ENCODE data around the gene PANK2.
"Not testable (repeated sequence)": the region's sequence is repeated elsewhere in the genome, so short reads cannot be mapped to it uniquely, and the experiment has no call there.

Gene PANK2

DNA sequence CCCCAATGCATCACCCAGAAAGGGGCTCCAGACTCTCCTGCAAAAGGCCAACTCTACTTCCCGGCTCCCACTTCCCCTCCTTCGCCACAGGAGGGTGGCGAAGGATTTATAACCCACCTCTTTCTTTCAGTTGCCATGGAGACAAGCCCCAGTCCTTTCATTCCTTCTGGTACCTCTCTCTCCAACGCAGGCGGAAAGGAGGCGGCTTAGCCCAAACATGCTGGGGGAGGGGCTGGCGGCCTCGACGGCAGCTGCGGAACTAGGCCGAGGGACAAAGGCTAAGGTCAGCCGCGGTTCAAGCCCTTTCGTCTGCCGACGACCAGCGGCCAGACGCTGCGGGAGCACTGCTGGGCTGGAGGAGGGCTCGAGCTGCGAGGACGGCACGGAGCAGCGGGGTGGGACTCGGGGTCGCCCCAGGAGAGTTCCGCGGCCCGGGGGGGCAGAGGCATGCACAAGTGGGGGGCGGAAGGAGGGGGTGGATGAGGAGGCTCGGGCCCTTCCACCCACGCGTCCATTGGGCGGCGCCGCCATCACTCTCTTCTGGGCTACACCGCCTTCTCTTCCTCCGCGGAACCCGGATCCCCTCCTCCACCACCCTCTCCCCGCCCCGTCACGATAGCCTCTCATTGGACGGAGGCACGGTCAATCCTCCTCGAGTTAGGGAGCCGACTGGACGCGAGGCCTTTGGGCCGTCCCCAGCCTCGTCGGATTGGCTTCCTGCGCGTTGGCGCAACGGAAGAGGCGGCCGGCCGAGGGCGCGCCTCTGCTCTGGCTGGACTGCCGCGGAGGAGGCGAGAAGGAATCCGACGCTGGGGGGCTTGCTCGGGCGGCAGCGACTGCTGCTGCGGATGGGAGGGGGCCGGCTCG lies at the start of gene PANK2:
Gene PANK2 (plus strand): TSS at position 766 of the 867 bp plus-strand sequence.
- Mint-ChIP-seq H3K9me3 (no peaks in the 10 kb centered on the region), H3K4me1 (peaks cover 52% of the 10 kb centered on the region)
- ATAC-seq: peak; percentile 98

DNA sequence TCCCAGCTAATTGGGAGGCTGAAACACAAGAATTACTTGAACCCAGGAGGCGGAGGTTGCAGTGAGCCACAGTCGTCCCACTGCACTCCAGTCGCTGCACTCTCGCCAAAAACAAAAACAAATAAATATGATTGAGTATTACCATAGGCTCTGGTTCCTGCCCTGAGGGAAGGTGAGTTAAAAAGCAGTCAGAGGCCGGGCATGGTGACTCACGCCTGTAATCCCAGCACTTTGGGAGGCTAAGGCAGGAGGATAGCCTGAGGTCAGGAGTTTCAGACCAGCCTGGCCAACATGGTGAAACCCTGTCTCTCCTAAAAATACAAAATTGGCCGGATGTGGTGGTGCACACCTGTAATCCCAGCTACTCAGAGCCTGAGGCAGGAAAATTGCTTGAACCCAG lies 49.0 kb upstream of the PANK2 start:
- not testable (repeated sequence) for DNase-seq (ENCODE audit: low spot score in 2 of 2); H3K4me1 Mint-ChIP-seq; H3K36me3 Mint-ChIP-seq; ATAC-seq; H3K4me3 Mint-ChIP-seq; H3K27ac Mint-ChIP-seq; H3K9me3 Mint-ChIP-seq

More for the DNA sequence above, at the start of gene PANK2:
- Mint-ChIP-seq H3K27ac (peak within 1 kb of the TSS; percentile 100), H3K4me3 (peak within 1 kb of the TSS; percentile 100), H3K36me3 (peaks cover 60% of the 10 kb centered on the region)
- peak; percentile 93 to 99 for DNase-seq (ENCODE audit: low spot score in 2 of 2)

DNA sequence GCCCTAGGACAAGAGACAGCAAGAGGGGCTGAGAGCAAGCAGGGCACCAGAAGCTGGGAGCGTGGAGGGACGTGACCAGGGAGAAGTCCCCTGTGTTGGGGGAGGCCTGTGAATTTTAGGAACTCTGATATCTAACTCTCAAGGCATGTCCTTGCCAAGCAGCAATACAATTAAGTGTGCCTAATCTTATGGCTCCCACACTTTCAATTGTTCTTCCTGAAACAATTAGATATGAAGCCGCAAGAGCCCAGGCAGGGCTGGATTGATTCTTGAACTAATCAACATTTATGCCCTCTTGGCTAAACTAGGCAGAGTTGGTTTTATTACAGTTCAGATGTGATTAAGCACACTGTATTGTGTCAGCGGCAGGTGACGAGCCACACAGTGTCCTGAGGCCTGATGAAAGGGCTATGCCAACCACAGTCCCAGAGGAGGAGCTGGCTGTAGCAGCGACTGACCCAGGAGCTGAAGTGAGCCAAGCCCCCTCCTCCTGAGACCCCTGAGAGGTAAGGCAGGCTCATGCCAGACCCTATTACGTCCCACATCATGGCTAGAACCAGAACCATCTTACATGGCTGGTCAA lies 46.7 kb upstream of the PANK2 start:
- DNase-seq (ENCODE audit: low spot score in 2 of 2) (no peak), ATAC-seq (no peak)
- Mint-ChIP-seq H3K4me3 (no peak overlapping the region), H3K27ac (no peak overlapping the region), H3K9me3 (no peaks in the 10 kb centered on the region), H3K4me1 (peaks cover 4% of the 10 kb centered on the region), H3K36me3 (peaks cover 4% of the 10 kb centered on the region)

DNA sequence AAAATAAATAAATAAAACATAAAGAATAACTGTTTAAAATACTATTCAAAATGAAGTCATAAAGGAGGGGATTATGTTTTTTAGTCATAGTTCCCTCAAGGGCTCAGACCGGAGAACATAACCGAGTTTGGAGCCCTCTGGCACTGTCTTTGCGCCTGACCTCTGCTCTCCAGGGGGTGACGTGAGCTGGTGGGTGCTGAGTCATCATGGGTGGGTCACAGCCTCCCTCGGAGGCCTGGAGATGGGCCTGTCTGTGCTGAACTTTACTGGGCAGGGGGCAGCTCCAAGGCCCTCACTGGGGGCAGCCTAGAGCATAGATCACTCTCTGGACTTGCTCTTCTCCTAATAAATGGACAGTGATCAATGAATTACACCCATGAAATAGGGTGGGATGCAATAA lies 45.7 kb upstream of the PANK2 start:
- DNase-seq (ENCODE audit: low spot score in 2 of 2): no peak
- no peak overlapping the region for H3K4me3 Mint-ChIP-seq
- peaks cover 13% of the 10 kb centered on the region for H3K4me1 Mint-ChIP-seq
- no peaks in the 10 kb centered on the region for H3K9me3 Mint-ChIP-seq
- H3K36me3 Mint-ChIP-seq: peaks cover 4% of the 10 kb centered on the region
- no peak overlapping the region for H3K27ac Mint-ChIP-seq
- no peak for ATAC-seq

DNA sequence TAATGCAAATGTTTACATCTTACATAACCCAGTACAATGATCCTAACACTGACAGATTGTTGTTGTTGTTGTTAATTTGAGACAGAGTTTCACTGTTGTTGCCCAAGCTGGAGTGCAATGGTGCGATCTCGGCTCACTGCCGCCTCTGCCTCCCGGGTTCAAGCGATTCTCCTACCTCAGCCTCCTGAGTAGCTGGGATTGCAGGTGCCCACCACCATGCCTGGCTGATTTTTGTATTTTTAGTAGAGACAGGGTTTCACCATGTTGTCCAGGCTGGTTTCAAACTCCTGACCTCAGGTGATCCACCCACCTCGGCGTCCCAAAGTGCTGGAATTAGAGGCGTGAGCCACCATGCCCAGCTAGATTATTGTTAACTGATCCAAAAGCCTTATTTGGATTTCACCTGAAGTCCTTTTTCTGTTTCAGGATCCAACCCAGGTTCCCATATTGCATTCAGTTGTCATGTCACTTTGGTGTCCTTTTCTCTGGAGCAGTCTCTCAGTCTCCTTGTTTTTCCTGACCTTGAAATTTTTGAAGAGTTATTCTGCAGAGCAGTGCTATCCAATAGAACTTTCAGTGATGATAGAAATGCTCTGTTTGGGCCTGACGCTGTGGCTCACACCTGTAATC lies 45.1 kb upstream of the PANK2 start:
- H3K9me3 Mint-ChIP-seq; H3K36me3 Mint-ChIP-seq; H3K4me3 Mint-ChIP-seq; ATAC-seq; DNase-seq (ENCODE audit: low spot score in 2 of 2); H3K27ac Mint-ChIP-seq: not testable (repeated sequence)
- H3K4me1 Mint-ChIP-seq: peaks cover 19% of the 10 kb centered on the region

DNA sequence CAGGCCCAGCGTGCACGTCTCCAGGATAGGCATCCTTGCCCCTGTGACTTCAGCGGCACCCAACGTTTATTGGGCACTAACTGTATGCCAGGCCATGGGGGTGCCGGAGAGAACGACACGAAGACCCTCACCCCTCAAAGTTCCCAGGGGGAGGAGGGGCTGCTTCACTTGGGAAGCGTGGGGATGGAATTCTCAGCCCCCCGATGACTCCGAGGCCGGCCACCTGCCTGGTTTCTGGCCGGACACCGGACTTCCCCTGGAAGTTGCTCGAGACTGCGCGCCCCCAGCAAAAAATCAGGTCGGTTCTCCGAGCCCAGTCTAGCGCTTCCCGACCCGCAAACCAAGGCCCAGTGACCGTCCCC lies 42.8 kb upstream of the PANK2 start:
- Mint-ChIP-seq H3K9me3 (no peaks in the 10 kb centered on the region), H3K36me3 (peaks cover 22% of the 10 kb centered on the region), H3K27ac (peak overlapping the region; percentile 95), H3K4me1 (peaks cover 25% of the 10 kb centered on the region), H3K4me3 (peak overlapping the region; percentile 84)
- DNase-seq (ENCODE audit: low spot score in 2 of 2): peak in 1 of 2 donors; percentile 62
- ATAC-seq: no peak

DNA sequence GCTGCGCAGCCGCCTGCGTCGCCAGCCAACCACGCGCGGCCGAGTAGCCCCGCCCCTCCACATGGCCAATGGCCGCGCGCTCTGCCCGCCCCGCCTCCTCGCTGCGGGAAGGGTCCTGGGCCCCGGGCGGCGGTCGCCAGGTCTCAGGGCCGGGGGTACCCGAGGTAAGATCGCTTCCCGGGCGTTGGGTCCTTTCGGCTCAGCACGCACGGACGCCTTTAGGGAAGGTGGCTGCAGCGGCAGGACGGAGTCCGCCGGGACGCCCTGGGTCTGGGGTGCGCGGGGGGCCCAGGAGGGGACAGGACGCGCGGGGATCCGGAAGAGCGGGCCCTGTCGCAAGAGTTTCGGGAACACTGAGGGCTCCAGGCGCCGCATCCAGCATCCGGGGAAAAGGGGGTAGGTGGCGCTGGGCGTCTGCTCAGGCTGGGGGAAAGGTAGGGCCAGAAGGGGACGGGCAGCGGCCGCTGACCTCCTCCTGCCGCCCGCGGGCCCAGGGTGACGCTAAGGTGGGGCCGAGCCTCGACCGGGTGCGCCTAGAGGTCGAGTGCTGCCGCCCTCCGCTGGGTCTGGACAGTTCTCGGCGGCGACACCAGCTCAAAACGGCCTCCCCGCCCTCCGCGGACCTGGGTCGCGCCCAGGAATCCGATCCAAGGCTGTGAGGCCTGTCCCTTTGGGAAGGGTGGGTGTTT lies 42.3 kb upstream of the PANK2 start, which contains the start of gene MAVS:
Gene MAVS (plus strand): TSS at position 95 of the 689 bp plus-strand sequence. CDS start 7,791 bp downstream, outside the sequence.
- Mint-ChIP-seq H3K27ac (peak within 1 kb of the TSS; percentile 95), H3K4me1 (peaks cover 25% of the 10 kb centered on the region), H3K36me3 (peaks cover 23% of the 10 kb centered on the region), H3K9me3 (no peaks in the 10 kb centered on the region), H3K4me3 (peak within 1 kb of the TSS; percentile 84)
- DNase-seq (ENCODE audit: low spot score in 2 of 2) (peak; percentile 85 to 93), ATAC-seq (peak; percentile 97)

DNA sequence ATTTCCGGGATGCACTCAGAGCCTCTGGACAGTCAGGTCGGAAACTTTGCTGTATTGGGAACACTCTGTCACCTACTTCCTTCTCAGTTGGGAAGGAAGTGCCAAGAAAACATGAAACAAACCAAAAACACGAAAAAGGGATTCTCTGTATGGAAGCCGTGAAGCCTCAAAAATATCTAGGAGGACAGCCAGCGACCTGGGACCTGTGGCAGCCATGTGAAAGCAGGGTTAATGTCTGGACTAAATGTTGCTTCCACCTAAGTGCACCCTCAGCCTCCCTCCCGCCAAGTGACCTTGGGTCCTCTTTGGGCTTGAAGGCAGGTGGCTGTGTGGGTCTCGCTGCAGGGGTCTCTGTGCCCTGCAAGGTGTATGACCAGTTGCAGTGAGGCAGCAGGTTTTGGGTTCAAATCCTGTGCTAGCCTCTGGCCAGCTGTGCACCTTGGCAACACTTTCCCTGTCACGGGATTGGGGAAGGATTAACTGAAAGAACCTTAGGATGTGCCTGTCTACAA lies 41.7 kb upstream of the PANK2 start:
- peak overlapping the region; percentile 95 for H3K27ac Mint-ChIP-seq
- peak overlapping the region; percentile 84 for H3K4me3 Mint-ChIP-seq
- no peaks in the 10 kb centered on the region for H3K9me3 Mint-ChIP-seq
- peaks cover 23% of the 10 kb centered on the region for H3K36me3 Mint-ChIP-seq
- H3K4me1 Mint-ChIP-seq: peaks cover 25% of the 10 kb centered on the region
- DNase-seq (ENCODE audit: low spot score in 2 of 2): no peak
- ATAC-seq: no peak

DNA sequence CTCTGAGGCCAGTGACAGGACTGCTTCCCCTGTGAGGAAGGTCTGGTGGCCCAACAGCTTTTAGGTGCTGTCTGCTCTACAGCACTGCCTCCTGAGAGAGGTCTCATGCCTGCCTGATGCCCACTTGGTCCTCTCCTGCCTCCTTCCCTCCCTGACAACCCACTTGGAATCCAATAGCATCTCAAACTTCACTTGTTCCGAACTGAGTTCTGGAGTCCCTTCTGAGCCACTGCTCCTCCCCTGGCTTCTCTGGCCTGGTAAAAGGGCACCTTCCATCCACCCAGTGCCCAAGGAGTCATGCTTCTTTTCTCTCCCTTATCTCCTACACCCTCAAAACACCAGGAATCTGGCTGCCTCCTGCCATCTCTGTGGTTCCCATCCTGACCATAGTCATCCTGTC lies 40.6 kb upstream of the PANK2 start:
- peaks cover 23% of the 10 kb centered on the region for H3K36me3 Mint-ChIP-seq
- DNase-seq (ENCODE audit: low spot score in 2 of 2): no peak
- H3K9me3 Mint-ChIP-seq: no peaks in the 10 kb centered on the region
- H3K4me1 Mint-ChIP-seq: peaks cover 25% of the 10 kb centered on the region
- no peak for ATAC-seq
- peak overlapping the region; percentile 84 for H3K4me3 Mint-ChIP-seq
- H3K27ac Mint-ChIP-seq: peak overlapping the region; percentile 71

DNA sequence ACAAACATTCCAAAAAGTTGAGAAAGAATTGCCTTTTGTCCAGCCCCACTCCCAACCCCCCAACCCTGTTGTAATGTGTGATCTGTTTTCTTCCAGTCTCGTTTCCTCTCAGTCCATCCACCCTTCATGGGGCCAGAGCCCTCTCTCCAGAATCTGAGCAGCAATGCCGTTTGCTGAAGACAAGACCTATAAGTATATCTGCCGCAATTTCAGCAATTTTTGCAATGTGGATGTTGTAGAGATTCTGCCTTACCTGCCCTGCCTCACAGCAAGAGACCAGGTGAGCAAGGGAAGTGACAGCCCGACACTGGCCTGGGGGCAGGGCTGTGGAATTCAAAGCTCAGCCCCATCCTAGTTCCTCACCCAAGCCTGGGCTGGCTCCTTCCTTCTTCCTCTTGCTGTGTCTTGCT lies 34.7 kb upstream of the PANK2 start:
- Mint-ChIP-seq H3K27ac (no peak overlapping the region), H3K4me3 (no peak overlapping the region), H3K4me1 (peaks cover 19% of the 10 kb centered on the region), H3K36me3 (peaks cover 72% of the 10 kb centered on the region), H3K9me3 (no peaks in the 10 kb centered on the region)
- DNase-seq (ENCODE audit: low spot score in 2 of 2) (no peak), ATAC-seq (peak; percentile 16)

DNA sequence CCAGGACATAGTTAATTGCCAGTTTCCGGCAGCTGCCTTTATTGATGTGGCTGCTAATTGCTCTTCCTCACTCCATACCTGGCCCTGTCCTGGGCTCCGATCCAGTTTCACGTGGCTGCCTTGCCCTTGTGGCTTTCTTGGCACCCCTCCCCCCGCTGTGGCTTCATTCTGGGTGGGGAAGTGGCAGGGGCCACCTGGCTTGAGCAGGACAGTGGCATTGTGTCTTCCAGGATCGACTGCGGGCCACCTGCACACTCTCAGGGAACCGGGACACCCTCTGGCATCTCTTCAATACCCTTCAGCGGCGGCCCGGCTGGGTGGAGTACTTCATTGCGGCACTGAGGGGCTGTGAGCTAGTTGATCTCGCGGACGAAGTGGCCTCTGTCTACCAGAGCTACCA lies 31.8 kb upstream of the PANK2 start:
- no peak overlapping the region for H3K27ac Mint-ChIP-seq
- ATAC-seq (no peak), DNase-seq (ENCODE audit: low spot score in 2 of 2) (no peak)
- peaks cover 16% of the 10 kb centered on the region for H3K4me1 Mint-ChIP-seq
- H3K4me3 Mint-ChIP-seq: no peak overlapping the region
- peaks cover 84% of the 10 kb centered on the region for H3K36me3 Mint-ChIP-seq
- H3K9me3 Mint-ChIP-seq: no peaks in the 10 kb centered on the region

DNA sequence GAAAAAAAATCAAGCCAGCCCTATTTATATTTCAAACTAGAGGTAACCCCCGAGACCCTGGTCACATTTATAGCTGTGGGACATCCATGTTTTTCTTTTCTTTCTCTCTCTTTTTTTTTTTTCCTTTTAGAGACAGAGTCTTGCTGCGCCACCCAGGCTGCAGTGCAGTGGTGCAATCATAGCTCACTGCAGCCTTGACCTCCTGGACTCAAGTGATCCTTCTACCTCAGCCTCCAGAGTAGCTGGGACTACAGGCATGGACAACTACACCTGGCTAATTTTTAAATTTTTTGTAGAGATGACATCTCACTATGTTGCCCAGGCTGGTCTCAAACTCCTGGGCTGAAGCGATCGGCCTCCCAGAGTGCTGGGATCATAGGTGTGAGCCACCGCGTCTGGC lies 30.5 kb upstream of the PANK2 start:
- DNase-seq (ENCODE audit: low spot score in 2 of 2) (no peak), ATAC-seq (no peak)
- Mint-ChIP-seq H3K36me3 (peaks cover 96% of the 10 kb centered on the region), H3K9me3 (no peaks in the 10 kb centered on the region), H3K4me3 (no peak overlapping the region), H3K27ac (no peak overlapping the region), H3K4me1 (peaks cover 27% of the 10 kb centered on the region)

DNA sequence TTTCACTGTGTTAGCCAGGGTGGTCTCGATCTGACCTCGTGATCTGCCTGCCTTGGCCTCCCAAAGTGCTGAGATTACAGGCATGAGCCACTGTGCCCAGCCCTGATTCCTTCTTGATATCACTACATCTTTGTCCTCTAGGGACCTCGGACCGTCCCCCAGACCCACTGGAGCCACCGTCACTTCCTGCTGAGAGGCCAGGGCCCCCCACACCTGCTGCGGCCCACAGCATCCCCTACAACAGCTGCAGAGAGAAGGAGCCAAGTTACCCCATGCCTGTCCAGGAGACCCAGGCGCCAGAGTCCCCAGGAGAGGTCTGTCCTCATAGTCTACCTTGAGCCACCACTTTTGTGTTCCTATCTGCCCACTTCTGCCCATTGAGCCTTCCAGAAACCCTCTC lies 28.0 kb upstream of the PANK2 start:
- H3K9me3 Mint-ChIP-seq: no peaks in the 10 kb centered on the region
- peak overlapping the region; percentile 58 for H3K27ac Mint-ChIP-seq
- H3K4me3 Mint-ChIP-seq: no peak overlapping the region
- H3K36me3 Mint-ChIP-seq: peaks cover 90% of the 10 kb centered on the region
- H3K4me1 Mint-ChIP-seq: peaks cover 18% of the 10 kb centered on the region
- ATAC-seq: no peak
- no peak for DNase-seq (ENCODE audit: low spot score in 2 of 2)

DNA sequence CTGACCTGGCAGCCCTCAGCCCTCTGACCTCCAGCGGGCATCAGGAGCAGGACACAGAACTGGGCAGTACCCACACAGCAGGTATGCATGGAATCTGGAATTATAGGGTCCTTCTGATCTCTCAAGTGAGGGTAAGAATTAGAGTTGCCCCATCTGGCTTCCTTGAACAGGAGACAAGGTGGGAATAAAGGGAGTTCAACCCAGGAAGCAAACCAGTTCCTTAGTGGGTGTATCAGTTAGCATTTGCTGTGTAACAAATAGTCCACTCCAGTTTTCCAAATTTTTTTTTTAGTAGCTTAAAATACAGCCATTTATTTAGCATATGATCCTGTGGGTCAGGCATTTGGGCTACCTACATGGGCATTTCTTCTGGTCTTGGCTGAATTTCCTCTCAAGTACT lies 26.9 kb upstream of the PANK2 start:
- Mint-ChIP-seq H3K4me1 (peaks cover 12% of the 10 kb centered on the region), H3K4me3 (no peak overlapping the region), H3K9me3 (no peaks in the 10 kb centered on the region), H3K36me3 (peaks cover 81% of the 10 kb centered on the region), H3K27ac (no peak overlapping the region)
- ATAC-seq (no peak), DNase-seq (ENCODE audit: low spot score in 2 of 2) (no peak)

DNA sequence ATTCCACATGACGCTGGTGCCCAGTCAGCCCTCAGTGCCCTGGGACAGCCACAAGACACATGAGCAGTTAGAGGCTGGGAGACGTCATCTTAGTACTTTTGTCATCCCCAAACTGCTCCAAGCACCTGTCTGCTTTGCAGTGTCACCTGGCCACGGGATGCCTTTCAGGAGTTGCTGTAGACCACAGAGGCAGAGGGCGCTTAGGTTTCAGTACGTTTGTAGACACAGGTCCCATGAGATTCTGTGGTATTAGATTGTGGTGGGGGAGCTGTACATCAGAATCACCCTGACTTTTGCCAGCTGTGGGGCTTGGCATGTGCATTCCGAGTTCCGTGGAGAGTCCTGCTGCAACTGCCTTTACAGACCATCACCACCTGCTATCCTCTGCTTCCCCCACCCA lies 25.9 kb upstream of the PANK2 start:
- peaks cover 81% of the 10 kb centered on the region for H3K36me3 Mint-ChIP-seq
- no peak overlapping the region for H3K4me3 Mint-ChIP-seq
- H3K9me3 Mint-ChIP-seq: no peaks in the 10 kb centered on the region
- DNase-seq (ENCODE audit: low spot score in 2 of 2): no peak
- peak overlapping the region; percentile 58 for H3K27ac Mint-ChIP-seq
- no peak for ATAC-seq
- H3K4me1 Mint-ChIP-seq: peaks cover 12% of the 10 kb centered on the region
